HepG2 (cell line): ENCODE data around the gene BEX3. TPM values are rescaled to one million over a fixed set of nuclear protein-coding genes. Genes with fewer than 3 reads are reported as not detected.

Experiments used
- ATAC-seq: fragments of 200-7000 bp; cut with Tn5 transposase; 3 replicates; pipeline ENCODE4 v1.9.1; 2020; ENCODE audit warnings: mild to moderate bottlenecking, moderate library complexity
- BruUV-seq: library from RNA; stranded (reverse); fragments of 400-500 nt; replicated peaks from 2 replicates; lab custom pipeline; 2021; lab: Mats Ljungman, UMichigan
- CTCF ChIA-PET: fragments of 300-600 bp; formaldehyde crosslinking; extraction: SDS; loops from one replicate; lab custom pipeline; 2021; ENCODE audit warnings: low total read pairs, inconsistent platforms, low intra/inter-chr PET ratio; lab: Yijun Ruan, JAX
- POLR2A ChIA-PET: fragments of 350-600 bp; sonication (Branson Sonifier 250); formaldehyde crosslinking; loops from one replicate; lab custom pipeline; 2020; ENCODE audit warnings: antibody characterized with exemption, inconsistent platforms; lab: Yijun Ruan, JAX
- DNase-seq: peaks from one replicate; pipeline ENCODE4 v3.0.0-alpha.2; 2015; ENCODE audit warnings: low spot score
- FAIRE-seq: peaks from 3 replicates; lab custom pipeline; 2011; peaks lifted over from hg19 to GRCh38; lab: Jason Lieb, UNC
- H2AFZ ChIP-seq: one replicate; pipeline ENCODE4 v1.6.1; 2011; ENCODE audit warnings: low read length, inconsistent platforms
- H3K27ac ChIP-seq: fragments of 300-600 bp; 3 replicates; pipeline ENCODE4 v1.8.0; 2011; ENCODE audit warnings: mixed run types, mild to moderate bottlenecking, mixed read lengths, low read length, inconsistent platforms; ENCODE audit not compliant: insufficient read depth; ENCODE audit errors: extremely low read length
- H3K27me3 ChIP-seq, 2 experiments: fragments of 200-600 bp in 1 of 2; 2 replicates in 1 of 2; 3 replicates in 1 of 2; pipeline versions ENCODE4 v1.6.0 to v1.8.0; 2011; ENCODE audit warnings: low read length in 2 of 2, mild to moderate bottlenecking in 2 of 2, moderate library complexity in 2 of 2, inconsistent platforms in 1 of 2; ENCODE audit not compliant: insufficient read depth in 2 of 2, control insufficient read depth in 1 of 2
- H3K36me3 ChIP-seq, 2 experiments: fragments of 200-600 bp in 1 of 2; replicated peaks in 1 of 2; 2 replicates in 1 of 2; 3 replicates in 1 of 2; pipeline versions ENCODE4 v1.5.1 to v1.8.0; 2011; ENCODE audit warnings: low read length in 2 of 2, inconsistent platforms in 1 of 2; ENCODE audit not compliant: insufficient read depth in 2 of 2, control insufficient read depth in 1 of 2
- H3K4me1 ChIP-seq: 2 replicates; pipeline ENCODE4 v1.5.1; 2012; ENCODE audit warnings: low read length, inconsistent platforms; ENCODE audit not compliant: insufficient read depth
- H3K4me2 ChIP-seq: 2 replicates; pipeline ENCODE4 v1.6.0; 2011; ENCODE audit warnings: low read depth, low read length, inconsistent platforms
- H3K4me3 ChIP-seq, 3 experiments: fragments of 200-600 bp in 1 of 3; sonication (generic), shearing (Covaris generic) in 1 of 3; replicated peaks in 1 of 3; 2 replicates each; pipeline ENCODE4 v1.5.1; 2011 to 2016; ENCODE audit warnings: low read length in 3 of 3, inconsistent platforms in 2 of 3, low read depth in 2 of 3, mild to moderate bottlenecking in 2 of 3, control low read depth in 1 of 3, mixed read lengths in 1 of 3; ENCODE audit not compliant: insufficient read depth in 1 of 3
- H3K79me2 ChIP-seq: one replicate; pipeline ENCODE4 v1.6.1; 2011; ENCODE audit warnings: low read length, inconsistent platforms; ENCODE audit not compliant: insufficient read depth
- H3K9ac ChIP-seq: 2 replicates; pipeline ENCODE4 v1.6.0; 2011; ENCODE audit warnings: mild to moderate bottlenecking, low read depth, low read length, inconsistent platforms; ENCODE audit not compliant: insufficient read depth
- H3K9me3 ChIP-seq: 2 replicates; pipeline ENCODE4 v1.5.1; 2012; ENCODE audit warnings: mild to moderate bottlenecking, low read length
- H4K20me1 ChIP-seq: 2 replicates; pipeline ENCODE4 v1.6.0; 2011; ENCODE audit warnings: inconsistent platforms, mild to moderate bottlenecking, low read length, moderate library complexity; ENCODE audit not compliant: insufficient read depth
- HNRNPLL ChIP-seq: fragments of 200-400 bp; formaldehyde crosslinking; IDR thresholded peaks from 2 replicates; pipeline ENCODE4 v1.6.1; 2017; ENCODE audit warnings: mild to moderate bottlenecking, low read depth, low read length; ENCODE audit not compliant: poor library complexity, severe bottlenecking
- JUNB ChIP-seq: sonication (generic); formaldehyde crosslinking; IDR thresholded peaks from 2 replicates; pipeline ENCODE4 v1.8.0; 2022; ENCODE audit warnings: missing genetic modification reagents, mild to moderate bottlenecking, borderline replicate concordance
- NKX3-1 ChIP-seq: sonication (generic); formaldehyde crosslinking; IDR thresholded peaks from 2 replicates; pipeline ENCODE4 v1.5.0; 2020; ENCODE audit warnings: missing genetic modification reagents
- ZMAT3 ChIP-seq: sonication (generic); formaldehyde crosslinking; conservative IDR thresholded peaks from 2 replicates; pipeline ENCODE4 v1.7.0; 2021; ENCODE audit warnings: missing genetic modification reagents
- ZNF160 ChIP-seq: sonication (generic); formaldehyde crosslinking; IDR thresholded peaks from 2 replicates; pipeline ENCODE4 v1.8.0; 2022; ENCODE audit warnings: mild to moderate bottlenecking, inconsistent platforms, missing genetic modification reagents
- ZNF234 ChIP-seq: sonication (generic); formaldehyde crosslinking; conservative IDR thresholded peaks from 2 replicates; pipeline ENCODE4 v1.5.1; 2020; ENCODE audit warnings: mild to moderate bottlenecking, missing genetic modification reagents
- ZNF703 ChIP-seq: sonication (generic); formaldehyde crosslinking; IDR thresholded peaks from 2 replicates; pipeline ENCODE4 v1.5.1; 2020; ENCODE audit warnings: missing genetic modification reagents, mild to moderate bottlenecking, moderate library complexity, borderline replicate concordance
- WGBS: methylation state at CpG from one replicate; pipeline ENCODE4 v1.1.6; 2017; ENCODE audit warnings: low lambda C conversion rate; 5-methylcytosine and 5-hydroxymethylcytosine counted together
- in situ Hi-C: cut with HindIII; loops from 2 replicates; pipeline ENCODE4 v1.10.0; 2017; ENCODE audit warnings: low pct_unique_long_range_greater_than_20kb; ENCODE audit not compliant: extremely low pct_ligation_motif_present
- intact Hi-C: fragments of 100-400 bp; cut with micrococcal nuclease; formaldehyde crosslinking; loops from one replicate; pipeline ENCODE4 v1.10.0; 2022; ENCODE audit not compliant: unreplicated experiment
- polyA plus RNA-seq, 8 experiments: library from polyadenylated mRNA; depleted of rRNA in 3 of 8; stranded (reverse) in 7 of 8; unstranded in 1 of 8; fragments of >200 nt; fragmentation: Illumina TruSeq in 4 of 8; extraction: Trizol in 4 of 8; gene quantifications; 2 replicates each; pipeline versions ENCODE4 v1.2.1 to v1.2.3, GENCODE V29; 2011 to 2016; ENCODE audit warnings: low read depth in 4 of 8, missing spikeins in 1 of 8, mixed read lengths in 1 of 8; ENCODE audit not compliant: insufficient read depth in 1 of 8
- total RNA-seq, 5 experiments: library from RNA; depleted of rRNA; stranded (reverse); fragments of >200 nt; fragmentation: Illumina TruSeq; extraction: Trizol; gene quantifications; 2 replicates each; pipeline ENCODE4 v1.2.3, GENCODE V29; 2016; ENCODE audit warnings: low read depth in 1 of 5
- TF ChIP-seq, protein P1 (sequence below): sonication (generic); formaldehyde crosslinking; IDR thresholded peaks from 2 replicates; pipeline ENCODE4 v1.9.0; 2022; ENCODE audit warnings: low read depth, missing genetic modification reagents

The BEX3 gene
- total and polyA plus RNA-seq, 2 of the 13 experiments (the other 11 are each of a cell fraction or from before 2014, with no cell fraction given) = 50.9 to 55.8 TPM

DNA sequence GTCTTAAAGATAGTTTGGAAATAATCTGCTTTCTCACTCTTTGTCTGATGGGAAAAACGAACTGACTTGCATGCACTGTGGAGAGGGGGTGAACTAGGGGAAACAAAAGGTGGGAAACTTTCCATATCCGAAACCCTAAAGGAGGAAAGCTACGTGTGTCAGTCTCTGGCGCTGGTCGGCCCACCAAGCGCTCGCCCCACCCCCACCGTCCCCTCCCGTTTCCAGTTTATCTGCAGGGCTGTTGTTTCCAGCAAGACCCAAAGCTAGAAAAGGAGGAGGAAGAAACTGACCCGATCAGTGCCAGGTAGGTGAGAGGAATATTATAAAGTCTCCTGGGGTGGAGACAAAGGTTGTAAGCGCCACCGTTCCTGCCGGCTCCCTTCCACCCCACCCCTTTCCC is 19.5 kb upstream of the BEX3 start:
- no peaks in the 10 kb centered on the region for H3K9me3 ChIP-seq
- FAIRE-seq (no peak), DNase-seq (no peak), ATAC-seq (peak; percentile 44; the same call in 2 of the 3 replicates)
- H3K4me1 ChIP-seq = peaks cover 20% of the 10 kb centered on the region
- ChIA-PET POLR2A (interaction anchor here (1.0 to 3.6 kb wide), 3 partner anchors 11 to 103 kb away, joined by 3 to 13 read pairs (median 4); partner anchors contain the start of gene BEX3), CTCF (no interaction called here)
- no peaks in the 10 kb centered on the region; a peak in 1 of 5 replicates for H3K27me3 ChIP-seq
- TSS peak; percentile 88 for BruUV-seq
- 4% methylated on average over 11 of the region's 13 CpGs for WGBS
- peak overlapping the region; percentile 73 to 82 (median 76) for H3K4me3 ChIP-seq
- no peaks in the 10 kb centered on the region for H4K20me1 ChIP-seq
- H3K4me2 ChIP-seq = peak overlapping the region; percentile 70
- H2AFZ ChIP-seq = no peak overlapping the region
- H3K79me2 ChIP-seq = peaks cover 5% of the 10 kb centered on the region
- H3K27ac ChIP-seq = peak overlapping the region; percentile 59
- H3K9ac ChIP-seq = peak overlapping the region; percentile 77
- intact Hi-C loops = no loop called here
- no peak for TF ChIP-seq JUNB
- no peak for TF ChIP-seq ZNF234 (CRISPR knock-in tag)
- TF ChIP-seq, protein P1, sequence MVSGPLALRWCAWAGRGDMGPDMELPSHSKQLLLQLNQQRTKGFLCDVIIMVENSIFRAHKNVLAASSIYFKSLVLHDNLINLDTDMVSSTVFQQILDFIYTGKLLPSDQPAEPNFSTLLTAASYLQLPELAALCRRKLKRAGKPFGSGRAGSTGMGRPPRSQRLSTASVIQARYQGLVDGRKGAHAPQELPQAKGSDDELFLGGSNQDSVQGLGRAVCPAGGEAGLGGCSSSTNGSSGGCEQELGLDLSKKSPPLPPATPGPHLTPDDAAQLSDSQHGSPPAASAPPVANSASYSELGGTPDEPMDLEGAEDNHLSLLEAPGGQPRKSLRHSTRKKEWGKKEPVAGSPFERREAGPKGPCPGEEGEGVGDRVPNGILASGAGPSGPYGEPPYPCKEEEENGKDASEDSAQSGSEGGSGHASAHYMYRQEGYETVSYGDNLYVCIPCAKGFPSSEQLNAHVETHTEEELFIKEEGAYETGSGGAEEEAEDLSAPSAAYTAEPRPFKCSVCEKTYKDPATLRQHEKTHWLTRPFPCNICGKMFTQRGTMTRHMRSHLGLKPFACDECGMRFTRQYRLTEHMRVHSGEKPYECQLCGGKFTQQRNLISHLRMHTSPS = no peak
- no peak for TF ChIP-seq ZNF160 (CRISPR knock-in tag)
- TF ChIP-seq HNRNPLL = no peak
- TF ChIP-seq ZNF703 (CRISPR knock-in tag) = no peak
- TF ChIP-seq NKX3-1 (CRISPR knock-in tag) = no peak
- no peak for TF ChIP-seq ZMAT3 (CRISPR knock-in tag)
- TF ChIP-seq, all 625 proteins: peak for 0
- in situ Hi-C loops = no loop called here
- H3K36me3 ChIP-seq = no peaks in the 10 kb centered on the region
